ENCODE results near the gene DOCK4.

The DOCK4 gene

DNA sequence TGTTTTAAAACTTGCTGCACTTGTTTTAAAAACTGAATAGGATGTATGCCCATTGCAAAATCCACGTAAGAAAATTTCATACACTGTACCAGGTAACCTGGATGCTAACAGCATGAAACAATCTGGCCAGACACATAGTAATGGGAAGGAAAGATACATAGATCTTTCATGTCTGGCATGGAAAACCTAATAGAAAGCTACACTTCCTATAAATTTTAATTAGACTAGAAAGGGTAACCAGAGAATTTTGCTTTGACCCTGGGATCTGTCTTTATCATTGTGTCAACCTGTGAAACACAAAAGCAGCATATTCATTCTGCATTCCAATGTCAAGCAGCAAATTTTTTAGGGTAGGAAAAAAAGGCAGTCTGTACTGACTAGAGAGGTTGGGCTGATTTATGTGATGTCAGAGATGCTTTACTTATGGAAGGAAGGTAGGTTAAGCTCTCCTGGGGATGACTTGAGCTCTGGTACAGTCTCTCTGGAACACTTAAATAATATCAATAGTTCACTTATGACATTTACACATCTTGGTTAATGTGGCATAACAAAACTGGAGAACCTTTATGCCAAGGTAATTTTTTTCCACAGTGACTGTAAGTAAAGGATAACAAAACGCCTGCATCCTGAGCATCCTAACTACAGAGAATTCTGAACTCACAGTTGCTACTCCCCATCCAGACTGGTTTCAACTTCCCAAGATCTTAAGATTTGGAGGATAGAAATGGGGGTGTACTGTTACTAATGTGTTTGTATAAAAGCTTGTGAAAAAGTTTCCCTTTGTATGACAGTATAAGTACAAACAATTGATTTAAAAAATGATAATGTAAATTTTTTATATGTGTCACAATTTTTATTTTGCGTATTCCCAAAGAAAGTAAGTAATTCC is 44.7 kb downstream of the DOCK4 start:
- DNase-seq (ENCODE audit: low read depth): no peak

DNA sequence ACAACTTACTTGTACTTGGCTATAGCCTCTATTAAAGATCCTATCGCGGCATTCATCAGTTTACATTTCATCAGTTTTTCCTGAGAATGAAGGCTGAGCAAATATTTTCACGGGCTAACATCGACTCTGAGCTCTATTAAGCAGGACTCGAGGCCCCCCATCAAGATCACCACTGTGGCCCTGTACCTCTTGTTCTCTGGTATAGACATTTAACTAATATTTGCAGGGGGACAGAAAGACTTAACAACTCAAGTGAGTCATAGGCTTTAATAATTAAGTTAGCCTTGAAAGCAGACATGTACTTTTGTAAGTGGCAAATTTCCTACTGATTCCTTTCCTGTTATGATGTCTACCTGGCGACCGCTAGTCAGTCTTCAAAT is 45.4 kb downstream of the DOCK4 start:
- DNase-seq (ENCODE audit: low read depth): no peak

DNA sequence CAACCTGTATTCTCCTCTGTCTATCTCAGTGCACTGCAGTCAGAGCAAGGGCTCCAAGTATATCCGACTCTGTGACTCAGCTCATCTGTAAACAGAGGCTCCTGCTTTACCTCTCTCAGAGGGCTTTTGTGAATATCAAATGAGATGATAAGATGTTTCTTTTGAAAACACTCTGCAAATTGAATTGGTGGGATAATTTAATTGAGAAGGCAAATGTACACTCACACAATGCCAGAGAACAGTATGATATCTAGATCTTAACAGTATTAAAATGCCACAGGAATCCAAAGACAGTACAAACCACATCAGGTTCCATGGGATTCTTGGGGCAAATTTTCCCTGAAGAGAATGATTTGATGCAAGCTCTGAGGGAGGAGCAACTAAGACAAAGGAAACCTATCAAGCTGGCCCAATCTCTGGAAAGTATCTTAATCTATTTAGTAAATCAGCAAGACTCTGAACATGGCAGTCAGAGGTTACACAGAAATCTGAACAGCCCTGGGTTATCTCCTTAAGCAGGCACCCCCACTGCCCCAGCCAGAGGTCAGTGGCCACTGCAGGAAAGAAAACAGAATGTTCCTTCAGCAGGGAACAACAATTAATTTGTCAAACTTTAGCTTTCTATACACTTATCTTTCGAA is 45.9 kb downstream of the DOCK4 start:
- no peak for DNase-seq (ENCODE audit: low read depth)

DNA sequence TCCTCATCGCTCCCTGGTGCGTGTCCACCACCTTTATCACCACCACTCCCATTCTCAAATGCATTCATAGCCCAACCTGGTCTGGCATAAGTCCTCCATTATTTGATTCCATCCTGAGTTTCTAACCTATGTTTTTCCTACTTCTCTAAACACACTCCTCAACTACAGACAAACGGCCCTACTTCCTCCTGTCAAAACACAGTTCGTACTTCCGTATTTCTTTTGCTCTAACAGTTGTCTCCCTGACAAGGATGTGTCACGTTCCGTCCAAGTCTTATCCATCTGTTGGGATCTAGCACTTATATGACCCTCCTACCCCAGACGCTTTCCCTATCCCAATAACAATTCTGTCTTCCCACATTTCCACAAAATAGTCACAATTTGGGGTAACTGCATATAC is 46.8 kb downstream of the DOCK4 start:
- DNase-seq (ENCODE audit: low read depth): no peak

DNA sequence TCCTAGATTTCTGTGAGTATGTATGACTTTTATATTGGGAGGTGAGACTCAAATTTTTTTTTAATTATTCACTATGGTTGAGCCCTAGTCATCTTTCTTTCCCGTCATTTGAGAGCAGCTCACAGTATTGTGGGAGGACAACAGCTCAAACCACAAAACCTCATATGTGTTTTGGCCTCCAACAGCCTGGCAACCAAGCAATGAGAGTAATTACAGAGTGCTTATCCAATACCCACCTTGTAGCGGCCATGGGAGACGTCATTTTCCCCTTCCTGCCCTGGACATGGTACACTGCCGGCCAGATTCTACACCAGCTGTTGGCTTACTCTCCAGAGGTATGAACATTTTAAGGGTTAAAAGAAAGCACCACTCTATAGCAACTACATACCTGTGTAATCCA is 49.1 kb downstream of the DOCK4 start:
- DNase-seq (ENCODE audit: low read depth): peak; percentile 9

DNA sequence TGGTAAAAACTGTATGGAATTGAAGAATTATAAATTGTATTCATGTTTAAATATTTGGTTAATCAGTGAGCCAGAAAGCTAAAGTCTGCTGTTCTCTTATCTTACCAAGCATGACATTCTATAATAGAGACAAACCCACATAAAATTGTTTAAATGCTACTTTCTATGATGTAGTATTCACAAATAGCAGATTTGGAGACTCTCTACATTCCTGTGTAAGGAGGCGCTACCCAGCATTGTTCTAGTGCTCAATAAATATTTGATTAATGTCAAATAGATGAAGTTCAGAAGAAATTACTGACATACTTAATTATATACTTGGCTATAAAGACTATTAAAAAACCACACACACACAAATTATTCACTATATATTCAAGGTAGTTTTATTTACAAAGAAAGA is 49.8 kb downstream of the DOCK4 start:
- DNase-seq (ENCODE audit: low read depth): no peak

DNA sequence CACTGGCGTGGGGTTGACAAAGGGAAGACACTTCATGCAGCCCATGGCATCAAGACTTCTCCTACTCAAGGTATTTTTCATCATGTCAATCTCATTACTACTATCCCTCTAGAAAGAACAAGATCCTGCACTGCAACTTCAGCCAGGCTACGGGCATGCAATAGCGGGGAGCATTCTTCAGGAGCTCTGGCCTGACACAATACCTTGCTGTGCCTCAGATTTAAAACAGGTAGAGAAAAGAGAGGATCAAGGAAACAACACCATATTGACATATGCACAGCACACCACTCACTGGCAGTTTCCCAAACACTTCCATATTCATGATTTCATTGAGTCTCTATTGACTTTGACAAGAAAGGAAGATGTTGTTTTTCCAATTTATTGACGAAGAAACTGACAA is 51.5 kb downstream of the DOCK4 start:
- no peak for DNase-seq (ENCODE audit: low read depth)

DNA sequence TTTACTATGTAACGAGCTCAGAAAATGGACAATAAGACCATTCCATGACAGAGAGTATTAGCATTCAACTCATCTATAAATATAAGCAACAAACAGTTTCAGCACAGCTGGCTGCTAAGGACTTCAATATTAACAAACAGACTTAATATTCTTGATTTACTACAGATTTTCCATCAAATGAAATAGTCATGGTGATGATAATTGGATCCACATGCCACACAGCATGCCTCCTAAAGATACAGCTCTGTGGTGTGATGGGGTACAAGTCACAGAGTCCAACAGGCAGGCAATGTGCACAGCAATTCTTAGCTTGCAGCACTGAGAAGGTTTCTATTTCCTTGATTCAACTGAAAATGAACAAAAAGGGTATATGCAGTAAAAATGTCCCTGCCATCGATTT is 54.0 kb downstream of the DOCK4 start:
- no peak for DNase-seq (ENCODE audit: low read depth)

DNA sequence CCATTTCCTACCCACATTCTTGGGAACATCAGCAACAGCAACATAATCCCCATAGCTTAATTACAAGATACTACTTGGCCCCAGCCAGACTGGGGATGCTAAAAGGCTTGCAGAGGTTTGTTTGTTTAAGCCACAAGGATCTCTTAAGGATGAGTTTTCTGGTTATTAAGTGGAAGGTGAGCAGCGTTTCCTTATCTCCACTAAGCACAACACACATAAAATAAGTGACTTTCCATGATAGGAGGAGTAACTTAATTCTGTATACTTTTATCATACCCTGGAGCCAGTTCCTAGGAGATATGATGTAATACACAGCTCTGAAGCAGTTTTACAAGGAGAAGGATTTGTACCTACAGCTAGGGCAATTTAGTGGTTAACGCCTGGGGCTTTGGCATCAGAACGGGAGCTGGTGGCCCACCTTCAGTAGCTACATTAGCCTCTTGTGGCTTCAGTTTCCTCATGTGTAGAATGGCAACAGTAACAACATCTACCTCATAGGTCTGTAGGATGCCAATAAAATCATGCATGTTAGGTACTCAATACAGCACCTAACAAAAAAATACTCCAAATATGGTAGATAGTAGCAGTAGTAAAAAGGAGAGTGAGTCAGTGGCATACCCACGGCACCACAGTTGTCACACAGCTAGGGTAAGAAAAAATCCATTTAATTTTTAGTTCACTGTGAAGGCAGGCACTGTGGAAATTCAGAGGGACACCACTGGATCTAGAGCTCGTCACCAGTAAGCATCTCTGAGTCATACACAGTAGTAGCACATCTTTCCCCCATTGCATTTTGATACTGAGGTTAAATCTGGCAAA is 55.2 kb downstream of the DOCK4 start:
- no peak for DNase-seq (ENCODE audit: low read depth)

DNA sequence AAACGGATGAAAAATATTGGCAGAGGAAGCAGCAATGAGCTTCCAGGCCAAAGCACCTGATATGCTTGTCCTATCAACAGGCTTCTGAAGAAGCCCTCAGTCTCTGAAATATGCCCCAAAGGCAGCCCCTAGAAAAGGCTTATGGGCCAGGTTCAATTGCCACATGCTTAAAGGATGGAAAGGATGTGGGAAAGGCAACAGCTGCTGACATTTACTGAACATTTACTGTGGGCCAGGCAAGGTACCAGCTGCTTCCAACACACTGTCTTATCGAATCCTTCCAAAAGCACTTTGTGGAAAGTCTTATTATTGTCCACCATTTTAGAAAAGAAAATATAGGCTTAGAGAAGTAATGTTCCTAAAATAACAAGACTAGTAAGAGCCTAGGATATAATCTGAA is 56.5 kb downstream of the DOCK4 start:
- no peak for DNase-seq (ENCODE audit: low read depth)

DNA sequence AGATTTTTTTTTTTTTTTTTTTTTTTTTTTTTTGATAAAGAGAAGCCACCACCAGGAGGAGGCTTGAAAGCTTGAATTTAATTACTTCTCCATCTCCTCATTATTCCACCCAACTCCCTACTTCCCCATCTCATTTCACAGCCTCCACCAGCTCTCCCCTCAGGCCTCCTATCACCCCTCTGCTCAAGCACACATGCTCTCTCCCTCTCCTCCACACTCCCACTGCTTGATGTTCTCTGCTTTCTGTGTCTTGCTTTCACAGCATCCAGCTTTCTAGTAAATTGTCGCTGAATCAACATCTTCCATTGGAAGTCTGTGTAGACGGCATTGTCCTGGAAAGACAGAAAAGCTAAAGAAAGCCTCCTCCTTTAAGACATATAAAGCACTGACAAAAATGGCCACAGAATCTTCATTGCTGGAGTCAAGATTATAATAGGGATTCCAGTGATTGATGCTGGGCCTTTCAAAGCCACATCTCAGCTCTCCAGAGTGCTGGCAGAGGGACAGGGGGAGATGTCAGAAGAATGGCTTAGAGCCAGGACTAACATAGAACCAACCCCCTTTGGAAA is 58.3 kb downstream of the DOCK4 start:
- DNase-seq (ENCODE audit: low read depth): no peak

DNA sequence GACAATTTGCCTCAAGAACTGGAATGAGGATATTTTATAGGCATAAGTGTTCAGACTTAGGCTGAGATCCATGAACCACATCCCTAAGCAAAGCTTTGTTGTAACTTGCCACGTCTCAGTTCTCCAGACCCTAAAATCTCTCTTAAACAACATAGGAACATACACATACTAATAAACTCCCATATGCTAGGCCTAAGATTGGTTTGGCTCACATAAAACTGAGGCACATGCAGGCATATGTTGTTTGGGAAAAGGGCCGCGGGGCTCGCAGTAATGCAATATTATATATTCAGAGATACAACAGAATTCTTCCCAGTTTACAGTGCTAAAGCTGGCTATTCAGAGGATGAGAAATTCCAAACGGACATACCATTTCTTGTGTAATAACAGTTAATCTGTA is 61.0 kb downstream of the DOCK4 start:
- DNase-seq (ENCODE audit: low read depth): no peak

DNA sequence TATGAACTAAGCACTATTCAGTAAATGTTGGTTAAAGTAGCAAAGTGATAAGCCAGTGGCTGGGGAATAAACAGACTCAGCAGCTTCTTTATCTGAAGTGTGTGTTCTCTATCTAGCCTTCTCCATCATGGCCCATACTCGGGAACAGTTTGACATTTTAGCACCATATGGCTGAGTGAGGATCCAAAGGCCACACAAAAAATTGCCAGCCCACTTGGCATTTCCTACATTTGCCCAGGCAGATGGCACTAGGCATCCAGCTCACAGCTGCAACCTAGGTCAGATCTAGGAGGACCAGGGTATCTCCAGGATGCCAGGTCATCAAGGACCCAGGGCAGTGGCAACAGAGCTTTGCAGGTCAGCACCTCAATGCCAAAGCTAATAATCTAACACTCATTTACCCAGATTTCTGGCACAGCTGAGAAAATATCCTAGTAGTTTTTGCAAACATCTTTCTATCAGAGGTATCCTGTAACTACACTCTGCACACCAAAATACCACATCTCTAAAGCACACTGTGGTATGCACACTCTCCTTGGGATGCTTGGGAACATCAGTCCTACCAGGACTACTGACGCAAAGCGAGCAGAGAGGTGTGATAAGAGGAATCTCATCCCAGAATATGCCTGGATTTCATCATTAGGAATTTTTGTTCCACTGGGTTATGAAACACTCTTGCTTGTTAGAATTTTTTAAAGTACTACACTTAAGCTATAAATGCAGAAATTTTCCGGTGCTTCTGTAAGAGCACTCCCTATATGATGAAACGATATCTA is 61.7 kb downstream of the DOCK4 start:
- no peak for DNase-seq (ENCODE audit: low read depth)

DNA sequence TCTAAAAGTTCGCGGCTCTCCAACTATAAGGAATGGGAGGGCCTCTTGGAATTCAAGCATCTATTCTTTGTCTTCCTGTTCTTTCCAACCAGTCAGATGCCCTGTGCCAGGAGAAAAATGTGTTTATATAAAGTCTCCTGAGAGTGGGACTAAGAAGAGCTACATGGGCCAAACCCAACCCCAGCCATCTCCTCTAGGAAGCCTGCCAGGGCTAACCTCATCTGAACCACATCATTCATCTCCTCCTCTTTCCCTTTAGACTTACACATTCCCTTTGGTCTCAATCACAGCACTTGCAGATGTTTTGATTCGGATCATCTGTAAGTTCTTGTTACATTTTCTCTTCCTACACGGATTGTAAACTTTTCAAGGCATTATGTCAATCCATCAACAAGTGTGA is 62.6 kb downstream of the DOCK4 start:
- DNase-seq (ENCODE audit: low read depth): peak; percentile 42

DNA sequence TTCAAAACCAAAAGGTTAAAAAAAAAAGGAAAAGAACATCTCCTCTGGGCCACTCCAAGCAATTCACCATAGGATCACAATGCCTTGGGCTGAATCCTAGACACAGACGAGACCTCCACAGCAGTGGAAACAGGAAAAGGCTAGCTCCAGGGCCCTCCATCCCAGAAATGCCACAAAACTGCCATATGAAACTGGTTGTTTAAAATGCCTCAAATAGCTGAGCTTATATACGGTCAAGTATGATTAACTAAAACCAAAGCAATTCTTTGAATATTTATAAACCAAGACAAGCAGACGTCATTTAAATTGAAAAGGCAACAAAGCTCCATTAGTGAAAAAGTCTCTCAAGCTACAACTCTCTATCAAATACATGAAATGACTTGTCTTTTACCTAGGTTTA is 63.1 kb downstream of the DOCK4 start:
- peak; percentile 14 for DNase-seq (ENCODE audit: low read depth)

DNA sequence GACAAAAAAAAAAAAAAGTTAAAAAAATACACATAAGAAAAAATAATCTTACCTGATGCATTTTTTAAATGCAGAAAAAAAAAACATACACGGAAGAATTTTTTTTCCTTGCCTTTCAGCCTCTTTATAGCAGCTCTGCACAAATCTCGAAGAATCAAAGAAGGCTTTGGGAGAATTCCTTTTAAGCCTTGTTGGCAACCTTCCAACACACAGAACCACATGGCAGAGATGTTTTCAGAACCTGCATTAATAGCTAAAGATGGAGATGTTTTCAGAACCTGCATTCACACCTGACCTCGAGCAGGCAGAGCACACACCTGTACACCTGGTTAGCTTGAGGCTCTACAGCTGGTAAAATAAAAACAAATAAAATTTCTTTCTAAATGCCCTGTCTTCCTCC is 65.6 kb downstream of the DOCK4 start:
- DNase-seq (ENCODE audit: low read depth): no peak

DNA sequence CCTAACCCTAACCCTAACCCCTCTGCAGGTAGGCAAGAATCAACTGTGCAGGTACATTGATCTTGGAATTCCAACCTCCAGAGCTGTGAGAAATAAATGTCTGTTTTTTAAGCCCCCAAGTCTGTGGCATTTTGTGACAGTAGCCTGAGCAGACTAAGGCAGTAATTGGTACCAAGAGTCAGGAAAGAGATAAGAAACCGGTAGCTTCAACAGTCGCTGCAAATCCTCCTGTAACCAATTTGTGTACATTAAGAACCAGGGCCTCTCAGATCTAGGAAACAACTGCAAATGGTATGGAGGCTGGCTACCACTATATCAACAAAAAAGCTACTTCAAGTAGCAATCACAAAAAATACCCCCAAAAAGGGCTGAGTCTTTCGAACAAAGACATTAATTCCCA is 67.3 kb downstream of the DOCK4 start:
- no peak for DNase-seq (ENCODE audit: low read depth)

DNA sequence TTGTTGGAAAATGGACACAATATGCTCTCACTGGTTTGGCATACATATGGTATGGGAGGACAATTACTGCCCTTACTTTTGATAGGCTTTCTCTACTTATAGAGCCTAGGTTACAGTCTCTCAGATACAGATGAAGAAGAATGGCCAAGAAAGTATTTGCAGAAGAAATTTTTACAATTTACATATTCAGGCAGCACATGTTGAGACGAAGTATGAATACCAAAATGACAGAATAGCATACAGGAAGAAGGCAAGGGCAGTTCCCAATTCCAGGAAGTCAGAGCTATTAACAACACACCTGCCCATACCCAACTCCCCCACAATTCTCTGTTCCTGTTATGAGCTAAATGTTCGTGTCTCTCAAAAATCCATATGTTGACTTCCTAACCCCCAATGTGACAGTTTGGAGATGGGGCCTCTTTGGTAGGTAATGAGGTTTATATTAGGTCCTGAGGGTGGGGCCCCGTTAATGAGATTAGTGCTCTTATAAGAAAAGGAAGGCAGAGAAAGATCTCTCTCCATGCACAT is 67.8 kb downstream of the DOCK4 start:
- no peak for DNase-seq (ENCODE audit: low read depth)

DNA sequence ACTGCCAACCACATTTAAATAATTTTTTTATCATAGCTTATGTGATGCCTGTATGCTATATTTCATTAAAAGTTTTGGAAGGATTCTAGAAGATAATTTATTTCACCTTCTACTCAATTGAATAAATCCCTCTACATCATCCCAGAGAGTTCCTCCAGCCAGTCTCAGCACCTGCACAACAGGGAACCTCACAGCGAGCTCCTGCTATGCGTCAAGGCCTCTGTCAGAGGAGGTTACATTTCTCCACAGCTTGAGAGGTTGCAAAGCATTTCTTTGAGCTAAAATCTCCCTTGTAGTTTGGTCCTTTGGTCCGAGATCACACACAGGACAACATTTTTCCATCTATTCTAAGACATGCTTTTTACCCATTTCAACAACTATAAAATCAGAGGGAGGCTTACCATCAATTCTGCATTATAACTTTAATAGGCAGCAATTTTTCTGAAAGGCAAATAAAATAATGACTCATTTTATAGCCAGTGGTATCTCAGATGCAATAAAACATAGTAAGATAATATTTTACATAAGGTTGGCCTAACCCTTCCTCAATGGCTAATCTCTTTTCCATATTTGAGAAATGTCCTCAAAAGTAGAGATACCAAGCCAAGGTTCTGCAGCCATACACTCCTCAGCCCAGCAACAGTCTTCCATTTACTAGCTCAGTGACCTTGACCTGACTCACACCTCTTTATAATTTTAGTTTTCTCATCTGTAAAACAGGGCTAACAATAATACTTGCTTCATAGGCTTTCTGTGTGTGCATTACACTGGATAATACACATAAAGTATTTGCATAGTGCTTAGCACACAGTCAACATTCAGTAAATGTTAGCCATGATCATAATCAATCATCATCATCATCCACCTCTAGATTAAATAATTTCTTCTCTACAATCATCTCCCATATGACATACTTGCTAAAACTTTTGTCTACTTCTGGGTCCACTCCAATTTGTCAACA is 68.8 kb downstream of the DOCK4 start:
- no peak for DNase-seq (ENCODE audit: low read depth)

DNA sequence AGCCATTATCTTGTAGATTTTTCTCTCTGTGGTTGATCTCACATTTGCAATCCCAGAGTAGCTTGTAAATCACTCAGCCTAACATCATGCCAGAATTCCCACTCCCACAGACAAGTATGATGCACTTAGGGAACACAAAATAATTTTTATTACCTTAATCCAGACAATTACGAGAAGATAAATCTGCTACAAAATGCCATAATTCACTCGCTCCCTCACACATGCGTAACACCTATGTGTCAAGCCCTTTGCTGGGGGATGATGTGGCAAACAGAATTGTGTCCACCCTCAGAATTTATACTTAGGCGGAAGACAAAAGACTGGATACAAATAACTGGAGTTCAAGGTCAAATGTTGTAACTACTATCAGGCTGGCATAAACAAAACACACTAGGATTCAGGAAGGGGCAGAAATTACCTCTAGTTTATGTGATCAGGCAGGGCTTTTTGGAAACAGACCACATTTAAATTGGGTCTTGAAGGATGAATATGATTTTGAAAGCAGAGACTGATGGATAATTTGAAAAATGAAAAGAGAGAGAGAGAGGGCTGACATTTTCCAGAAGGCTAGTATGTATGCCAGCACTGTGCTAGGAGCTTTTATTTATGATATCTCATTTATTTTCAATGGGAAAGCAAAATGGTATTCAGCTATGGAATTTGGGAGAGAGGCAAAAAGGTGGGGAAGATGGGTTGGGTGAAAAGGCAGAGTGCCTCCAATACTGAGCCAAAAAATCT is 69.8 kb downstream of the DOCK4 start:
- DNase-seq (ENCODE audit: low read depth): no peak
